ENCODE results near the gene FGF1. TPM values are rescaled to one million over a fixed set of nuclear protein-coding genes. Genes with fewer than 3 reads are reported as not detected.

Gene FGF1
- total RNA-seq, 2 experiments from 2014 or later: not detected

GRCh38 chr5:142568283-142568995 lies 117.5 kb downstream of the FGF1 start:
- POLR2A ChIA-PET: no interaction called here
- Histone ChIP-seq H3K9me3 (ENCODE audit: control insufficient read depth in 1 of 2, insufficient read depth in 1 of 2, low read length in 2 of 2) (no peaks in the 10 kb centered on the region), H3K27me3 (ENCODE audit: control insufficient read depth in 1 of 2, insufficient read depth in 2 of 2, low read length in 2 of 2) (no peaks in the 10 kb centered on the region), H3K4me3 (ENCODE audit: low read length) (no peak overlapping the region), H3K4me1 (ENCODE audit: insufficient read depth, low read length) (no peaks in the 10 kb centered on the region), H3K27ac (ENCODE audit: low read depth in 1 of 2, low read length in 2 of 2) (no peak overlapping the region), H3K36me3 (ENCODE audit: insufficient read depth, low read length) (no peaks in the 10 kb centered on the region)
- H3K4me1 Mint-ChIP-seq (ENCODE audit: low read depth): no peaks in the 10 kb centered on the region
- DNase-seq: no peak
- no peak overlapping the region for H3K4me3 Mint-ChIP-seq
- no peak overlapping the region for H3K27ac Mint-ChIP-seq
- TF ChIP-seq CTCF (IDR thresholded peaks at IDR 0.05): no peak
- H3K36me3 Mint-ChIP-seq (ENCODE audit: low read depth): no peaks in the 10 kb centered on the region
- intact Hi-C loops (cut with DNase I, micrococcal nuclease): no loop called here
- H3K27me3 Mint-ChIP-seq: no peaks in the 10 kb centered on the region
- no peaks in the 10 kb centered on the region for H3K9me3 Mint-ChIP-seq
- no peak for ATAC-seq (ENCODE audit: poor library complexity)
- CTCF ChIA-PET: no interaction called here

DNA sequence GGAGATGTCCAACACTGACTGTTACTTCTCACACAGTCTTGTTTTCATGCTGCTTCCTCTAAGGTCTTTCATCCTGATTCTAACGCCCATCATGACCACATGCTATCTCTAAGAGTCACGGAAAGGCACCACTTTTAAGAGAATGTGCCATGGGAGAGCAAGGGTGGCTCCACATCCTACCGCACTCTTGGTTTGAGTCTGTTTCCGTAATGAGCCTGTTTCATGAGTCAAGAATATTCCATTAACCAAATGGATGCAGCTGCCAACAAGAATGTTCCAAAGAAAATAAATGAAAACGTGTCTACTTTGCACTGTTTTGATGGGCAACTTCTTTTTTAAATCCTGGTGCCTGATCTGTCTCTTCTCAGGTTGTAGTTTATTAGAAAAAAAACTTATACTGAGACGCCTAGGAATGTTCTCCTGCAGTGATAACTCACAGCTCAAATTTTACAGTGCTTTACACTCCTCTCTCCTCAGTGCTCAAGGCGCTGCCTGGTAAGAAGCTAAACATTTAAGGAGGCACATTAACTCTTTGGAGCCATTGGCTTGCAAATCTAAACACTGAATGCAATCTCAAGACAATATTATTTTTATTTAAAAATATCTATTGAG lies 124.3 kb downstream of the FGF1 start:
- Mint-ChIP-seq H3K27me3 (peaks cover 8% of the 10 kb centered on the region), H3K4me1 (ENCODE audit: low read depth) (no peaks in the 10 kb centered on the region)

GRCh38 chr5:142561029-142561428 lies 124.9 kb downstream of the FGF1 start:
- Mint-ChIP-seq H3K27ac (no peak overlapping the region), H3K27me3 (peaks cover 8% of the 10 kb centered on the region), H3K4me3 (no peak overlapping the region), H3K36me3 (ENCODE audit: low read depth) (no peaks in the 10 kb centered on the region), H3K9me3 (no peaks in the 10 kb centered on the region), H3K4me1 (ENCODE audit: low read depth) (no peaks in the 10 kb centered on the region)
- CTCF ChIA-PET: no interaction called here
- H3K27ac ChIP-seq (ENCODE audit: low read depth in 1 of 2, low read length in 2 of 2): no peak overlapping the region
- ATAC-seq (ENCODE audit: poor library complexity) (no peak), DNase-seq (no peak)
- no peak for TF ChIP-seq CTCF (IDR thresholded peaks at IDR 0.05)
- no peaks in the 10 kb centered on the region for H3K36me3 ChIP-seq (ENCODE audit: insufficient read depth, low read length)
- H3K27me3 ChIP-seq (ENCODE audit: control insufficient read depth in 1 of 2, insufficient read depth in 2 of 2, low read length in 2 of 2): no peaks in the 10 kb centered on the region
- no peak overlapping the region for H3K4me3 ChIP-seq (ENCODE audit: low read length)
- no peaks in the 10 kb centered on the region for H3K9me3 ChIP-seq (ENCODE audit: control insufficient read depth in 1 of 2, insufficient read depth in 1 of 2, low read length in 2 of 2)
- POLR2A ChIA-PET: no interaction called here
- intact Hi-C loops (cut with DNase I, micrococcal nuclease): no loop called here
- no peaks in the 10 kb centered on the region for H3K4me1 ChIP-seq (ENCODE audit: insufficient read depth, low read length)

More for the DNA sequence above, 124.3 kb downstream of the FGF1 start:
- Histone ChIP-seq H3K9me3 (ENCODE audit: control insufficient read depth in 1 of 2, insufficient read depth in 1 of 2, low read length in 2 of 2) (no peaks in the 10 kb centered on the region), H3K36me3 (ENCODE audit: insufficient read depth, low read length) (no peaks in the 10 kb centered on the region), H3K27ac (ENCODE audit: low read depth in 1 of 2, low read length in 2 of 2) (no peak overlapping the region), H3K27me3 (ENCODE audit: control insufficient read depth in 1 of 2, insufficient read depth in 2 of 2, low read length in 2 of 2) (no peaks in the 10 kb centered on the region), H3K4me3 (ENCODE audit: low read length) (no peak overlapping the region), H3K4me1 (ENCODE audit: insufficient read depth, low read length) (no peaks in the 10 kb centered on the region)
- DNase-seq (no peak), ATAC-seq (ENCODE audit: poor library complexity) (no peak)
- Mint-ChIP-seq H3K36me3 (ENCODE audit: low read depth) (no peaks in the 10 kb centered on the region), H3K27ac (no peak overlapping the region), H3K9me3 (no peaks in the 10 kb centered on the region), H3K4me3 (no peak overlapping the region)
- no peak for TF ChIP-seq CTCF (IDR thresholded peaks at IDR 0.05)
- ChIA-PET CTCF (no interaction called here), POLR2A (no interaction called here)
- intact Hi-C loops (cut with DNase I, micrococcal nuclease): no loop called here
